Stimulated activated CD4-positive, alpha-beta T cell treated with anti-CD3 and anti-CD28 coated beads, Interleukin-1b, Interleukin-23, amount 100 ng/mL, for 4 hours (primary cell): Measurements from ENCODE around the gene UGT1A1.
"Not testable (repeated sequence)": the region's sequence is repeated elsewhere in the genome, so short reads cannot be mapped to it uniquely, and the experiment has no call there.

Experiments used
- DNase-seq, 2 donors: peaks; one replicate each; pipeline ENCODE4 v3.0.0-alpha.2; 2020; ENCODE audit warnings: low read depth in 2 of 2

UGT1A1 gene

GRCh38 chr2:233760043-233760442 lies at the start of gene UGT1A1:
Gene UGT1A1 (plus strand): TSS chr2:233760270. CDS start chr2:233760288, 18 bp downstream.
- DNase-seq, result no peak

DNA sequence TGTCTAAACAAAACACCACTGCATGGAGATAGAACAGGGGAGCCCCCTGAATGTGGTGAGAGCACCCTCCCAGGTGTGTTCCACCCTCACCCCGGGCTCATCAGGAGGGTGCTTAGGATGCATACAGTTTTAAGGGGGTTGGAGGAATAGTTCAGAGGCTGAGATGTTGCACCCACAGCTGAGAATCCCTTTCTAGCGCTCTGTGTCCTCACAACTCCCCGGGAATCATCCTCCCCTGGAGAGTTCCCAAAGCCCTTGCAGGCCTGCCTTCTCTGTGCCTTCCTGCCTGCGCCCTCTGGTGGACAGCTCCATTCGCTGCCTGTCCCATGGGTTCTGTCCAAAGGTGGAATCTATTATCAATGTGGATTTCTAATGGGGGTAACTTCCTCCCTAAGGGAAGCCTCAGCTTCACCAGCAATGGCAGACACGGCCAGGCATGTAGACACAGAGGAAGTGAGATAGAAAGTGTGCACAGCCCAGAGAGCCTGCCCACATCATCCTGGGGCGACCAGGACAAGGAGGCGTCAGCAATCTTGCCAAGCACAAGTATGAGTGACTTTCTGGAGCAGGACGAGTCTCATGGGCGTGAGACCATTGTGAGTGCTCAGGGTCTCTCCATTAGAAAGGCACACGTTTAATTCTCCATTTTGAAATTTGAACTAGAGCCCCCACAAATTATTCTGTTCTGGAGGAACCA lies 48.6 kb upstream of the UGT1A1 start:
- peak; percentile 48 to 56 for DNase-seq

DNA sequence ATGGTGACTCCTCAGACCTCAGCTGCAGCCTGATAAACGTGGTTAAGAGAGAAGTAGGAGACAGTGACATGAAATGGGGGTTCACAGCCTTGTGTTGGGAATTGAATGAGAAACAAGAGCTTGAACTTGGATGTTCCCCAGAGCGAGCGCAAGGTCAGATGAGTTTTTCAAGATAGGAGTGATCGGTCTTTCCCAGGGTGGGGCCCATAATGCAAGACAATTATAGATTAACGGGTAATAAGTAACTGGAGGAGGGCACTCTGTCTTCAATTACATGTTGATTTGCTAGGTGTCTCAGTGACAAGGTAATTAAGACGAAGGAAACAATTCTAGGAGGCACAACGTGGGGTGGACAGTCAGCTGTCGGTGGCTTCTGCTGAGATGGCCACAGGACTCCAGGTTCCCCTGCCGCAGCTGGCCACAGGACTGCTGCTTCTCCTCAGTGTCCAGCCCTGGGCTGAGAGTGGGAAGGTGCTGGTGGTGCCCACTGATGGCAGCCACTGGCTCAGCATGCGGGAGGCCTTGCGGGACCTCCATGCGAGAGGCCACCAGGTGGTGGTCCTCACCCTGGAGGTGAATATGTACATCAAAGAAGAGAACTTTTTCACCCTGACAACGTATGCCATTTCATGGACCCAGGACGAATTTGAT lies 47.3 kb upstream of the UGT1A1 start, which contains the start of gene UGT1A5:
Gene UGT1A5 (plus strand): TSS at position 297 of the 651 bp plus-strand sequence. CDS start 85 bp downstream, at position 382.
- DNase-seq, result no peak

GRCh38 chr2:233713262-233713615 lies 46.8 kb upstream of the UGT1A1 start:
- no peak for DNase-seq

DNA sequence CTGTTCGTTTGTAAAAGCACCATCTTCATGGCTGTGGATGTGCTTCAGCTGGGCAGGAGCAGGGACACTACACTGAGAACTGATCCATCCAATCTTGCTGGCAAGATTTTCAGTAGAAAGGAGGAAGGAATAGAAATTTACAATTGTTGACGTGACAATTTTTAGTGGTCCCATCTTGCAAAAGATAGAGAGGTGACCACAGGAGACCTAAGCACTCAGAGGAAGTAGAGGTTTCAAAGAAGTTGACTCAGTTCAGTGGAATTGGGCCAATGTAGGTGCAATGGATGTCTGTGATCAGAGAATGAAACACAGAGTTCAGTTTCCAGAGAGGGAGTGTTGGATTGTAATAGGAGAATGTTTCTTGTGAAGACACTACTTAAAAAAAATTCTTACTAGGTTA lies 45.9 kb upstream of the UGT1A1 start:
- DNase-seq, result no peak

DNA sequence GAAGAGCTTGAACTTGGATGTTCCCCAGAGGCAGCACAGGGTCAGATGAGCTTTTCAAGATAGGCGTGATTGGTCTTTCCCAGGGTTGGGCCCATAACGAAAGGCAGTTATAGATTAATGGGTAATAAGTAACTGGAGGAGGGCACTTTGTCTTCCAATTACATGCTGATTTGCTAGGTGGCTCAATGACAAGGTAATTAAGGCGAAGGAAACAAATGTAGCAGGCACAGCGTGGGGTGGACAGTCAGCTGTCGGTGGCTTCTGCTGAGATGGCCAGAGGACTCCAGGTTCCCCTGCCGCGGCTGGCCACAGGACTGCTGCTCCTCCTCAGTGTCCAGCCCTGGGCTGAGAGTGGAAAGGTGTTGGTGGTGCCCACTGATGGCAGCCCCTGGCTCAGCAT lies 41.5 kb upstream of the UGT1A1 start, which contains the start of gene UGT1A4:
Gene UGT1A4 (plus strand): TSS at position 185 of the 400 bp plus-strand sequence. CDS start 85 bp downstream, at position 270.
- DNase-seq, result no peak

GRCh38 chr2:233728723-233729301 lies 31.3 kb upstream of the UGT1A1 start, which contains the start of gene UGT1A3:
Gene UGT1A3 (plus strand): TSS chr2:233729042. CDS start chr2:233729127, 85 bp downstream.
- DNase-seq, result no peak

- DNase-seq, result not testable (repeated sequence)
Observed at GRCh38 chr2:233736868-233737653, 23.0 kb upstream of the UGT1A1 start.

DNA sequence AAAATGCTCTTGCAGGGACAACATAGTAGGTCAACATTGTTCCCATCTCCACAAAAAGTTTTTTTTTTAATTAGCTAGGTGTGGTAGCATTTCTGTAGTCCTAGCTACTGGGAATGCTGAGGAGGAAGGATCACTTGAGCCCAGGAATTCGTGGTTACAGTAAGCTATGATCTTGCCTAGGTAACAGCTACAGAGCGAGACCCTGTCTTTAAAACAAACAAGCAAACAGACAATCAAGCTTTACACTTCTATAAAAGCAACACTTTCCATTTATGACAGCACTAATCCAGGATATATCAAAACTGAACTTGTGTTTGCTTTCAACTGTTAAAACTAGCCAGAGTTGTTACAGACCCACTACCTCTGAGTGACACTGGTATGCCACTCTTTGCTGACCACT lies 19.2 kb upstream of the UGT1A1 start:
- DNase-seq, result no peak

DNA sequence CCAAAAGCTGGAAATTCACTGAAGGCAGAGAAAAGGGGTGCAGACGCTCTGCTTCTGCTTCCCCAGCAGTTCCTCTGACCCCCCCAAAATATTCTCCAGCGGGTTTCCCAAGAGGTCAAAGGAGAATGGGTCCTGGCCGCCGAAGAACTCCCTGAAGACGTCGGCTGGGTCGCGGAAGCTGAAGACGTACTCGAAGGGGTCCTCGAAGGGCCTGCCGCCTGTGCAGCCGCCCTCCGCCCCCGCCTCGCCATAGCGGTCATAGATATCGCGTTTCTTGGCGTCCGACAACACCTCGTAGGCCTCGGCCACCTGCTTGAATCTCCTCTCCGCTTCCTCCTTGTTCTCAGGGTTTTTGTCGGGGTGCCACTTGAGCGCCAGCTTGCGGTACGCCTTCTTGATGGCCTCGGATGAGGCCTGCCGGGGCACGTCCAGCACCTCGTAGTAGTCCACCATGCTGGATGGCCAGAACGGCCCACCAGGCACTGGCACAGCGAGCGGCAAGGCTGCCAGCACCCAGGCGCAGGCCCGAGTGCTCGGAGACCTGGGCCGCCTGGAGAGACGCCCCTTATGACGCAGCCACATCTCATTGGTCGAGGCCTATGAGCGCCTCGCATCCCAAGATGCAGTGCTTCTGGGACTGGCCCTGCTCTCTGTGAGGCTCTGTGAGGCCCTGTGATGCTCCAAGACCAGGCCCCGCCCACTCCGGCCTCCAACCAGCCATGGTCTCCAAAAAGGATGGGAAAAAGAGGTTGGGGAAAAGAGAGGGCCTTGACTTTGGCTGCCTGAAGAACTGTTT lies 16.4 kb upstream of the UGT1A1 start:
- no peak for DNase-seq

GRCh38 chr2:233745073-233745755 lies 14.9 kb upstream of the UGT1A1 start:
- DNase-seq, result no peak

- not testable (repeated sequence) for DNase-seq
Observed at GRCh38 chr2:233745838-233746237, 14.2 kb upstream of the UGT1A1 start.

- DNase-seq, result no peak
Observed at GRCh38 chr2:233746475-233747282, 13.4 kb upstream of the UGT1A1 start.

DNA sequence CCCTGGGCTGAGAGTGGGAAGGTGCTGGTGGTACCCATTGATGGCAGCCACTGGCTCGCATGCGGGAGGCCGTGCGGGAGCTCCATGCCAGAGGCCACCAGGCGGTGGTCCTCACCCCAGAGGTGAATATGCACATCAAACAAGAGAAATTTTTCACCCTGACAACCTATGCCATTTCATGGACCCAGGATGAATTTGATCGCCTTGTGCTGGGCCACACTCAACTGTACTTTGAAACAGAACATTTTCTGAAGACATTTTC lies 12.9 kb upstream of the UGT1A1 start:
- no peak for DNase-seq

- DNase-seq, result not testable (repeated sequence)
Observed at GRCh38 chr2:233750689-233751088, 9.4 kb upstream of the UGT1A1 start.

DNA sequence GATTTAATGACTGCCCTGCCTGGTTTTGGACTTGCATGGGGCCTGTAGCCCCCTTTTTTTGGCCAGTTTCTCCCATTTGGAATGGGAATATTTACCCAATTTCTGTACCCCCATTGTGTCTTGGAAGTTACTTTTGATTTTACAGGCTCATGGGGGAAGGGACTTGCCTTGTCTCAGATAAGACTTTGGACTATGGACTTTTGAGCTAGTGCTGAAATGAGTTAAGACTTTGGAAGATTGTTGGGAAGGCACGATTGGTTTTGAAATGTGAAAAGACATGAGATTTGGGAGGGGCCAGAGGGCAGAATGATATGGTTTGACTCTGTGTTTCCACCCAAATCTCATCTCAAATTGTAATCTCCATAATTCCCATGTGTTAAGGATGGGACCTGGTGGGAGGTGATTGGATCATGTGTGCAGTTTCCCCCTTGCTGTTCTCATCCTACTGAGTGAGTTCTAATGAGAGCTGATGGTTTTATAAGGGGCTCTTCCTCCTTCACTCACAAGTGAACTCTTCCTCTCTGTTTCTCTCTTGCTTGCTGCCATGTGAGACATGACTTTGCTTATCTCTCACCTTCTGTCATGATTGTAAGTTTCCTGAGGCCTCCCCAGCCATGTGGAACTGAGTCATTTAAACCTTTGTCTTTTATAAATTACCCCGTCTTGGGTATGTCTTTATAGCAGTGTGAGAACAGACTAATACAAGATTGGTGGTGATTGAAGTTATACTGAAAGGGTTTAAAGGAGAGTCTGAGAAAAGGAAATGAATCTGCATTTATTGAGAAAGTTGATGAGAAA lies 8.7 kb upstream of the UGT1A1 start:
- DNase-seq, result not testable (repeated sequence)

- DNase-seq, result no peak
Observed at GRCh38 chr2:233754872-233755611, 5.0 kb upstream of the UGT1A1 start.

- no peak for DNase-seq
Observed at GRCh38 chr2:233756429-233757081, 3.5 kb upstream of the UGT1A1 start.
